Activated T-helper 17 cell treated with anti-CD3 and anti-CD28 coated beads, Interleukin-2, amount 50 U/mL, for 72 hours (primary cell): ENCODE measurements around the gene ETFB. TPM values are rescaled to one million over a fixed set of nuclear protein-coding genes. Genes with fewer than 3 reads are reported as not detected.

ENCODE experiments used
- ATAC-seq: fragments of 150-1000 bp; cut with Tn5 transposase; replicated peaks from 2 replicates; pipeline ENCODE4 v1.10.0; 2021; ENCODE audit warnings: mild to moderate bottlenecking, moderate library complexity
- H3K27ac Mint-ChIP-seq: one replicate; pipeline ENCODE4 v1.8.0; 2022; ENCODE audit warnings: mixed read lengths
- H3K27me3 Mint-ChIP-seq: one replicate; pipeline ENCODE4 v1.8.0; 2022; ENCODE audit warnings: mixed read lengths
- H3K36me3 Mint-ChIP-seq: one replicate; pipeline ENCODE4 v1.8.0; 2022; ENCODE audit warnings: low read depth, mild to moderate bottlenecking, mixed read lengths
- H3K4me1 Mint-ChIP-seq: one replicate; pipeline ENCODE4 v1.8.0; 2022; ENCODE audit warnings: mixed read lengths
- H3K4me3 Mint-ChIP-seq: one replicate; pipeline ENCODE4 v1.8.0; 2022; ENCODE audit warnings: mild to moderate bottlenecking, mixed read lengths
- H3K9me3 Mint-ChIP-seq: one replicate; pipeline ENCODE4 v1.8.0; 2022; ENCODE audit warnings: mixed read lengths
- total RNA-seq, 2 donors: library from RNA; stranded (reverse); gene quantifications; one replicate each; pipeline ENCODE4 v1.2.3, GENCODE V29; 2022

The ETFB gene
- total RNA-seq, 2 donors from 2014 or later: 67.0 to 101 TPM

DNA sequence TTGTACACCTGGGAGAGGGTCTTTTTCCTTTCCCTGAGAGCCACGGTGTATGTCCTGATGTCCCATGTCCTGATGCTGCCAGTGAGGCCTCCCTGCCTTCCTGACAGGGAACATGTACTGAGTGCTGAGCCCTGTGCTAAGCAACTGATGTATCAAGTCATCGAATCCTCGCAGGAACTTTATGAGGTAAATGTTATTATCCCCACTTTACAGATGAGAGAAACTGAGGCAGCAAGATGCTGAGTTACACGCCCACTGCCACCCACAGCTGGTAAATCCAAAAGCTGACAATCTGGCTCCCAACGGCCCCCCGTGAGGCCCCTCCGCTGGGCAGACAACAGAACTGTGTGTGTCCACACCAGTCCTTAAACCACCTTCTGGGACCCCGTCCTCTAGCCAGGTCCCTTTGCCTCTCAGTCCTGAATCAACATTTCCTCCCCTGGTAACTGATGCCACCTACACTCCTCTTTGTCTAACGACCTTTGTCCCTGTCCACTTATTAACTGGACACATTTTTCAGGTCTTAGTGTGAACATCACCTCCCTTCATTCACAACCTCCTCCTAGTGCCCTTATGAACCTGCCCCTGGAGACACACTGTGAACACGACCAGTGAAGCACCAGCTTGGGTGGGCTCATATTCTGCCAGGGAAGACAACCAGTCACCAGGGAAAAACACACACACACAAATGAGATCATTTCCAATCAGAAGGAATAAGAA is 18.8 kb downstream of the ETFB start:
- peaks cover 6% of the 10 kb centered on the region for H3K4me1 Mint-ChIP-seq
- peaks cover 47% of the 10 kb centered on the region for H3K36me3 Mint-ChIP-seq
- H3K4me3 Mint-ChIP-seq: no peak overlapping the region
- no peaks in the 10 kb centered on the region for H3K27me3 Mint-ChIP-seq
- no peaks in the 10 kb centered on the region for H3K9me3 Mint-ChIP-seq
- ATAC-seq: no peak
- H3K27ac Mint-ChIP-seq: no peak overlapping the region

DNA sequence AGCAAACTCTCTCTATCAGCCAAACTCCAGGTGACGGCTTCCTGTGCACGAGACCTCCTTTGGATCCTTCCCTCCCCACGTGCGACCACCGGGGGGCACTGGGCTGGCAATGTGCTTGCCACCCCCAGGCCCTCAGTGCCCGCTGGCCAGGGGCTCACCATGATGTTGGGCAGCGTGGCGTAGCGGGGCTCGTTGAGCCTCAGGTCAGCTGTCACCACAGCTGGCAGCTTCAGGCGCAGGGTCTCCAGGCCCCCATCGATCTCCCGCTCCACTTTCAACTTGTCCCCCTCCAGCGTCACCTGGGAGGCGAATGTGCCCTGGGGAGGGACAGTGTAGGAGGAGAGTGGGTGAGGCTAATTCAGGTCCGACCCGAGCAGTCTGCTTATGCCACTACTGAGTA is 19.4 kb downstream of the ETFB start:
- Mint-ChIP-seq H3K36me3 (peaks cover 41% of the 10 kb centered on the region), H3K27ac (no peak overlapping the region), H3K4me1 (no peaks in the 10 kb centered on the region), H3K4me3 (no peak overlapping the region), H3K9me3 (no peaks in the 10 kb centered on the region), H3K27me3 (no peaks in the 10 kb centered on the region)
- ATAC-seq: no peak

DNA sequence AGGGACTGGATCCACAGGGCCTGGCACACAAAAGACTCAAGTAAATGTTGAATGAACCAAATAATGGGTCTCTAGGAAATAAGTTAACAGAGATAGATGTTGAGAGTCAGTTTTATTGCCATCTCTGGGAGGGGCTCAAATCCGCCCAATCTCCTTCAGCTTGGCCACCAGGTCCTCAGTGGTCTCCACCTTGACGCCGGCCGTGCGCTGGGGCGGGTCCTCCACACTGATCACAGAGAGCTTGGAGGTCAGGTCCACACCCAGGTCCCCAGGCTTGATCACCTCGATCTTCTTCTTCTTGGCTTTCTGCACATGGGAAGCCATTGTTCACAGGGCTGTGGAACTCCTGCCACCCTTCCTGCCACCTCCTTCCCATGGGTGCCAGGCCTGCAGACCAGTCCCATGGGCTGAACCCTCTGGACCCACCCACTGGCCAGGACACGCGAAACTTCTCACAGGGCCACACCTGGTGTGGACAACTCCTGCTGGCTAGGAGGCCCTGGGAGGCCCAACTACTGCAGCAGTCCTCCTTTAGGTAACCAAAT is 21.0 kb downstream of the ETFB start:
- no peaks in the 10 kb centered on the region for H3K9me3 Mint-ChIP-seq
- no peaks in the 10 kb centered on the region for H3K4me1 Mint-ChIP-seq
- H3K27me3 Mint-ChIP-seq: no peaks in the 10 kb centered on the region
- no peak overlapping the region for H3K4me3 Mint-ChIP-seq
- peak overlapping the region; percentile 15 for H3K27ac Mint-ChIP-seq
- peaks cover 31% of the 10 kb centered on the region for H3K36me3 Mint-ChIP-seq
- ATAC-seq: no peak

DNA sequence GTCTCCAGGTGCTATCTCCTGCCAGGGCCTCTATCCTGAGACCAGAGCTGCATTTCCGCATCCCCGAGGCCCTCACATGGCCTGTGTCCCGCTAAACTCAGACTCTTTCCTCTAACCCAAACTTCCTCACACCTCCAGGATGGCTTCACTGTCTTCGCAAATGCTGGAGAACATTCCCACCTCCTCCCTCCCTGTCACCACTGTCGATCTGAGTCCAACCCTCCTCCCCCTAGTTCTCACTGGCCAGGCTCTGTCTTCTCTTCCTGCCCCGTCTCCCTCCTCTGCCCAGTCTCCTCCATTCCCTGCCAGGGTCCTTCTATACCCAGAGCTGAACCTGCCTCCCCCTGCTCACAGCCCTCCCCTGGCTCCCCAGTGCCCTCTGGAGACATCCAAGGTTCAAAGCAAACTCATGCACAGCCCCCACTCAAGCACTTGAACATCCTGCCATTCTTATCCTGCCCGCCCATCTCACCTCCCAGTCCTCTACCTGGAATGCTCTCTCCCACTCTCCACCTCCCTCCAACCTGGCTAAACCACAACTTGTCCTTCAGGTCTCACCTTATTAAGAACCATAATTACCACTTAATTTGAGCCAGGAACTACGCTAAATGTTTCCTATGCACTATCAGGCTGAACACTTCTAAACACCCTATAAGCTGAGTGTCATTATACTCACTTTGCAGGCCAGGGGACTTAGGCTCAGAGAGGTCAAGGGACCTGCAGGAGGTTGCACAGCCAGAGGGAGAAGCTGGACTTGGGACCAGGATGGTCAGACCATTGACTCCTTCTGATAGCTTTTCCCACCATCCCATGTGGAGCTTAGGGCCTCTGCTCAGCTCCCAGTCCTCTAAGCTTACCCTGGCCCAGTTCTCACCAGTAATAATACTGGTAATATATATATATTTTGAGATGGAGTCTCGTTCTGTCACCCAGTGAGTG is 23.3 kb downstream of the ETFB start:
- no peaks in the 10 kb centered on the region for H3K27me3 Mint-ChIP-seq
- peaks cover 7% of the 10 kb centered on the region for H3K4me1 Mint-ChIP-seq
- peak overlapping the region; percentile 67 for H3K27ac Mint-ChIP-seq
- H3K4me3 Mint-ChIP-seq: no peak overlapping the region
- H3K9me3 Mint-ChIP-seq: no peaks in the 10 kb centered on the region
- no peak for ATAC-seq
- H3K36me3 Mint-ChIP-seq: peaks cover 21% of the 10 kb centered on the region

DNA sequence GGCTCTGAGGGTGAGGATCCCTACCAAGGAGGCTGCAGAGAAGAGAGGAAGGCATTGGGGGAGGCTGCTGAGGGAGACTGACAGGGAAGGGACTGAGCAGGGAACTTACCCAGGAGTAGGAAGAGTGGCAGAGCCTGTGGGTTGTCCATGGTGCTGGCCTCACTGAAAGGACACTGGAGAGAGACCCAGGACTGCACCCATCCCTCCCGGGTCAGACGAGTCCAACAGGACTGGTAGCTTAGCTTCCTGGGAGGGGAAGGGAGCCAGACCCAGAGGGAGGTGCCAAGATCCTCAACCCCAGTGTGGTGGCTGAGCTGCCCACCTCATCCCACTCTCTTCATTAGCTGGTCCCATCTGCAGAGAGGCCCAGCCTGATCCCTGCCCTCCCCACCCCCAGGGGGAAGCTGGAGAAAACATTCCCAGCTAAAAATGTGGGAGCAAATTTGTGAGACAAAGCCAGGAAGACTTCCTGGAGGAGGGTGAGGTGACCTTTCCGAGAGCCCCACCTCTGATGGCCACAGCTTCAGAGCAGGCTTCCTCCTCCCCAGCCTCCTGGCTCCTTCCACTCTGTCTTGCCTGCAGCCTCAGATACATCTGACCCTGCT is 24.1 kb downstream of the ETFB start, which contains the start of gene VSIG10L:
Gene VSIG10L (minus strand): TSS at position 164 of the 605 bp plus-strand sequence. CDS start 15 bp downstream, at position 149.
- no peak for ATAC-seq
- Mint-ChIP-seq H3K27me3 (no peaks in the 10 kb centered on the region), H3K9me3 (no peaks in the 10 kb centered on the region), H3K4me3 (peak within 1 kb of the TSS; percentile 58), H3K36me3 (peaks cover 15% of the 10 kb centered on the region), H3K27ac (peak within 1 kb of the TSS; percentile 67), H3K4me1 (peaks cover 7% of the 10 kb centered on the region)

DNA sequence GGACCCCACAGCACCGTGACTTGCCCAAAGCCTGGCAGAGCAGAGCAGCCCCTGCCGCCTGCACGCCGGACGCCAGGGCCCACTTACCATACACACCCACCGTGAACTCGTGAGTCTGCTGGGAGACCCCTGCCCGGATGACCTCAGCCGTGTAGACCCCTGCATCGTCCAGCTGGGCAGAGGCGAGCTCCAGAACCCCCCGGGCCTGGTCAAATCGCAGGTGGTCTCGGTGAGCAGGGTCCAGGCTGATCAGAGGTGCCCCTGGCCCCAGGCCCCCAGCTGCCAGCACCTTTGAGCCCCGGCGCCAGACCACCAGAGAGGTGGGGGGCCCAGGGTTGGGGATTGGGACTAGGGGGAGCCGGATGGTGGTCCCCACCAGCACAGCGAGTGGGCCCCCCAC is 25.1 kb downstream of the ETFB start:
- peak overlapping the region; percentile 50 for H3K27ac Mint-ChIP-seq

DNA sequence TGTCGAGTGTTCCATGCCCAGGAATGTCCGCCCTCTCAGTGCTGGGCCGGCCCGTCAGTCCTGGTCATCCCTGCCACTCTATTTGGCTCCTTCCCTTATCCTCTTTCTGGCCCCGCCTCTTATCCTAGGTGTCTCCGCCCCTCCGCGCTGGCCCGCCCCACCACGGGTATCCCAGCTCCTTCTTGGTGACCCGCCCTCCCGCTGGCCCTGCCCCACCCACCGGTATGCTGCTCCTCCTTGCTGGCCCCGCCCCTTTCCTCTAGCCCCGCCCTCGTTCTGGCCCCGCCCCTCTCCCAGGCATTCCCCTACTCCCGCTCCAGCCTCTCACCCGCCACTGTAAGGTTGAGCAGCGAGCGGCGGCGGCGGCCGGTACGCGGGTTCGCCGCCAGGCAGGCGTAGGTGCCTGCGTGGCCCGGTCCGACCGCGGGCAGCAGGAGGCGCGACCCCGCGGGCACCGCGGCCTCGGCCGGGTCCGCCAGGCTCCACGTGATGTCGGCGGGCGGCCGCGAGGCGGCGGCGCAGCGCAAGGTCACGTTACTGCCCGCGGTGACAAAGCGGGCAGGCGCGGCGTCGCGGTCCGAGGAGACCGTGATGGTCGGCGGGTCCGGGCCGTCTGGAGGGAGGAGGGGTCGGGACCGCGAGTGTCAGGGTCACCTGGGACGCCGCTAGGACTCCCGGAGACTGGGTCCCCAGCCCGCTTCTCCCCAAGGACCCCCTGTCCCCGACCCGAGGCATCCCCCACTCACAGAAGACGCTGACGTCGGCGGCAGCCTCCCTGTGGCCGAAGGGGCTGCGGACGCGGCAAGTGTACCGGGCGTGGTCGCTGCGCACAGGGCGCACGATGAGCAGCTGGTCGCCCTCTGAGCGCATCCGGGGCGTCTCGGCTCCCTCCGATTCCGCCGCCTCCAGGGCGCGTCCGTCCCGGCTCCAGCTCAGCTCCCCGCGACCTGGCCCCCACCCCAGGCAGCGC is 26.2 kb downstream of the ETFB start:
- Mint-ChIP-seq H3K9me3 (no peaks in the 10 kb centered on the region), H3K36me3 (peaks cover 4% of the 10 kb centered on the region), H3K4me1 (peaks cover 7% of the 10 kb centered on the region), H3K4me3 (peak overlapping the region; percentile 86), H3K27me3 (no peaks in the 10 kb centered on the region), H3K27ac (peak overlapping the region; percentile 55)
- peak; percentile 90 for ATAC-seq

More for the DNA sequence above, 25.1 kb downstream of the ETFB start:
- peaks cover 9% of the 10 kb centered on the region for H3K36me3 Mint-ChIP-seq
- H3K9me3 Mint-ChIP-seq: no peaks in the 10 kb centered on the region
- H3K4me1 Mint-ChIP-seq: peaks cover 7% of the 10 kb centered on the region
- no peak for ATAC-seq
- H3K27me3 Mint-ChIP-seq: no peaks in the 10 kb centered on the region
- H3K4me3 Mint-ChIP-seq: peak overlapping the region; percentile 58

DNA sequence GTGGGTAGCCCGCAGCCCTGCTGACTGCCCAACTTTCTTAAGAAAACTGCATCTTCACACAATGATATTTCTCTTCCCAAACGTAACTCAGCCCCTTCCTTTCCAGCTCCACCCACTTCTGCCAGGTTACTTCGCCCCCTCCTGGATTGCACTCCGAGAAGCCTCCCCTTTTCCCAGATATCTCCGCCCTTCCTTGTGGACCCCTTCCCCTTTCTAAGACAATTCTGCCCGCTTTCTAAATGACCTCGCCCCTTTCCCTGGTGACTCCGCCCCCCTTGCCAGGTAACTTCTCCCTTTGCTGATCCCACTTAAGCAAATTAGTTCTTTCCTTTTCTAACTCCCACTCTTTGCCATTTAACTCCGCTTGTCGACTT is 26.9 kb downstream of the ETFB start:
- no peaks in the 10 kb centered on the region for H3K27me3 Mint-ChIP-seq
- peak overlapping the region; percentile 86 for H3K4me3 Mint-ChIP-seq
- no peaks in the 10 kb centered on the region for H3K9me3 Mint-ChIP-seq
- peaks cover 7% of the 10 kb centered on the region for H3K4me1 Mint-ChIP-seq
- ATAC-seq: peak; percentile 7
- H3K36me3 Mint-ChIP-seq: no peaks in the 10 kb centered on the region
- H3K27ac Mint-ChIP-seq: peak overlapping the region; percentile 55

DNA sequence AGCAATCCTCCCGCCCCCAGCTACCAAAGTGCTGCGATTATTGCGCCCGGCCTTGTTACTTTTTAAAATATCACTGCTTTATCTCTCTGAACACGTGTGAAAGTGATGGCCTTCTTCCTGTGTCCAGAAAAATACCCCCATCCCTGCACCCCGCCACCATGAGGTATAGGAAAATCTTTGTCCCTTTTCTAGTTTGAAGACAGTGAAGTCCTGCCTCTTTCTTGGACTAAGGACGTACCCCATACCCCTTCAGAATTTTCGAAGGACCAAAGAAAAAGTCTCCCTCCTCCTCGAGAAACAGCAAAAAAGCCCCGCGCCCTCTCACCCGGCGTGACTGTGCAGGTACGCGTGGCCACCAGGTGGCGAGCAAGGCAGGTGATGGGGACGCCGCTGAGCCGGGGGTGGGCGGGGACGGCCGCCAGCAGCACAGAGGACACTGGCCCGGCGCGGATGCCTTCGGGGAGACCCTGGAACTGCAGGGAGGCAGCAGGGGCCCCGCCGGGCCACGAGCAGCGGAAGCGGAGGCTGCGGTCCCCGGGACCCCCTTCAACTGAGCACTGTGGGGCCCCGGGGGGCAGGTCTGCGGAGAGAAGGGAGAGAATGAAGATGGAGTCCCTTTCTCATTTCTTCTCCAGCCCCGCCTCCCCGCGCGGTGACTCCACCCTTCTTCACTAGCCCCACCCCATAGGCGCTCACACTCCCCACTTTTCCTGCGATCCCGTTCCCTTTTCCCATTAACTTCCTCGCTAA is 27.4 kb downstream of the ETFB start:
- ATAC-seq: peak; percentile 76
- Mint-ChIP-seq H3K4me1 (peaks cover 7% of the 10 kb centered on the region), H3K27ac (peak overlapping the region; percentile 55), H3K4me3 (peak overlapping the region; percentile 86), H3K36me3 (no peaks in the 10 kb centered on the region), H3K9me3 (no peaks in the 10 kb centered on the region), H3K27me3 (no peaks in the 10 kb centered on the region)

DNA sequence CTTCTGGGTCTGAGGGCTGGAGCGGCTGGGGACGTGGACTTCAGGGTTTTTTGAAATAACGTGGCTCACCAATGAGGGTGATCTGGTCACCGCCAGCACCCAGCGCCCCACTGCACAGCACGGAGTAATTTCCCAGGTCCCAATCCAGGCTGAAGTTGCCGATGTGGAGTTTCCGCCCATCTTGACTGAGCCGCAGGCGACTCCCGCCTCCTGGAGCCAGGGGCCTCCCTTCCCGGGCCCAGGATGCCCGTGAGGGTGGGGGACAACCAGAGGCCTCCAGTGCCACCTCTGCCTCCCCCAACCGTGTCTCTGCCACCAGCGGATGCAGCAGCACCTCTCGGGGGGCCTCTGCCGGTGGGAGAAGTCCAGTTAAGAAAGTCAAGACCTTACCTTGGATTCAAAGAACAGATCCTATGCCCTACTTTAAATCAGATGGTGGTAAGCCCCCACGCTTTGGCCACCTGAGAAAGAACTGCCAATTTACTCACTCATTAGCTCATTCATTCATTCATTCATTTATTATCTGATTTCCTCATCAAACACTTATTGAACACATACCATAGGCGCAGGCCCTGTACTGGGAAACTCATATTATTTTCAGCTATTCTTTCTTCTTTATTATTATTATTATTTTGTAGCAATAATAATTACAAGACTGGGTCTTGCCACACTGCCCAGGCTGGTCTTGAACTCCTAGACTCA is 28.2 kb downstream of the ETFB start:
- Mint-ChIP-seq H3K36me3 (no peaks in the 10 kb centered on the region), H3K27ac (peak overlapping the region; percentile 55), H3K27me3 (no peaks in the 10 kb centered on the region), H3K9me3 (no peaks in the 10 kb centered on the region), H3K4me1 (peaks cover 7% of the 10 kb centered on the region), H3K4me3 (peak overlapping the region; percentile 86)
- ATAC-seq: no peak

DNA sequence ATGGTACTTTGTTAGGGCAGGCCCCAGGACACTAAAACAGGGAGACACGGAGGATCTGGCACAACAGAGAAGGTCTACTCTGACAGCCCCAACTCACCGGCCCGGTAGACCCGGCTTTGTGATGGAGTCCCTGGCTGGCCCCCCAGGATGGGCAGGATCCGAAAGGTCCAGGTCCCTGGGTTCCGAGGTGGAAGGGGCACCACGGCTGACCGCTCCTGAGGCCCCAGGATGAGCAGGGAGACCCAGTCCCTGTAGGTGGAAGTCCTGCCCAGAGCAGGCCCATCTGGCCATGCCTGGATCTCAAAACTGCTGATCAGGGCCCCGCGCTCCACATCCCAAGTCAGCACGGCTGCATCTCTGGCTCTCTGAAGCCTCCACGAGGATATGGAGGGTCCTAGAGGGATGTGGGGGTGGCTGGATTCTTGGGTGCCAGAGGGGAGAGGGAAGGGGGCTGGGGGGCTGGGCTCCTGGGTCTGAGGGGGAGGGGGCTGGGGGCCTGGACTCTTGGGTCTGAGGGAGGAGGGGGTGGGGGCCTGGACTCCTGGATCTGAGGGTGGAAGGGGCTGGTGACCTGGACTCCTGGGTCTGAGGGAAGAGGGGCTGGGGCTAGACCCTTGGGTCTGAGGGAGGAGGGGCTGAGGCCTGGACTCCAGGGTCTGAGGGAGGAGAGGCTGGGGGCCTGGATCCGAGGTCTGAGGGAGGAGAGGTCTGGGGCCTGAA is 28.9 kb downstream of the ETFB start:
- ATAC-seq: no peak
- Mint-ChIP-seq H3K27ac (no peak overlapping the region), H3K36me3 (no peaks in the 10 kb centered on the region), H3K9me3 (no peaks in the 10 kb centered on the region), H3K4me3 (no peak overlapping the region), H3K4me1 (peaks cover 7% of the 10 kb centered on the region), H3K27me3 (no peaks in the 10 kb centered on the region)

DNA sequence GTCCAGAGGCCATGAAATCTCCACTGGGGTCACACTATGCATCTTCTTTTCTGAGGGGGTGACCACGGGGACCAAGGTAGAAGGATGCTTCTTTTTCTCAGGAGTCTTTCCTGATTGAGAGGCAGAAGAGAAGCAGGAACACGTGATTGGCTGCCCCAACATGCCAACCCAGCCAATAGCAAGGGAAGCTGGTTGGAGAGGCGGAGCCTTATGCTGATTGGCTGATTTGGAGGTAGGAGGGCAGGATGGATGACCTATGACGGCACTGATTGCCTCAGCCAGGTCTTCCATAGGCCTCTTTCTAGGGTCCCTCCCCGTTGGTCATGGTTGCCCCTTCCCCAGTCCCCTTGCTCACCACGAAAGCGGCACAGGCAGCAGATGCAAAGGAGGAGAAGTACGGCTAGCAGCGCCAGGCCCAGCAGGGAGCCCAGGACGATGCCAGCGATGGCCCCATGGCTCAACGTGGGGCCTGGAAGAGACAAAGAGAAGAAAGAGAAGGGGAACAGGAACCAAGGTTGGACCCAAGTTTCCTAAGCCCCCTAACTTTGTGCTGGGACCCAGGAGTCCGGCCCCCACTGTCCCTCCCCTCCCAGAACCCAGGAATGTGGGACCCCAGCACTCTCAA is 32.2 kb downstream of the ETFB start:
- H3K27me3 Mint-ChIP-seq: peaks cover 22% of the 10 kb centered on the region
- H3K27ac Mint-ChIP-seq: no peak overlapping the region
- no peak overlapping the region for H3K4me3 Mint-ChIP-seq
- H3K9me3 Mint-ChIP-seq: no peaks in the 10 kb centered on the region
- peaks cover 5% of the 10 kb centered on the region for H3K4me1 Mint-ChIP-seq
- no peak for ATAC-seq
- H3K36me3 Mint-ChIP-seq: peaks cover 7% of the 10 kb centered on the region
